ENCODE measurements around the gene SRGAP3.

The SRGAP3 gene

GRCh38 chr3:9208605-9209152 is 40.8 kb downstream of the SRGAP3 start:
- no peaks in the 10 kb centered on the region for H3K36me3 ChIP-seq (ENCODE audit: insufficient read depth, low read length)
- no peak overlapping the region for H2AFZ ChIP-seq (ENCODE audit: low read length)
- no peaks in the 10 kb centered on the region for H3K79me2 ChIP-seq (ENCODE audit: insufficient read depth, low read length)

DNA sequence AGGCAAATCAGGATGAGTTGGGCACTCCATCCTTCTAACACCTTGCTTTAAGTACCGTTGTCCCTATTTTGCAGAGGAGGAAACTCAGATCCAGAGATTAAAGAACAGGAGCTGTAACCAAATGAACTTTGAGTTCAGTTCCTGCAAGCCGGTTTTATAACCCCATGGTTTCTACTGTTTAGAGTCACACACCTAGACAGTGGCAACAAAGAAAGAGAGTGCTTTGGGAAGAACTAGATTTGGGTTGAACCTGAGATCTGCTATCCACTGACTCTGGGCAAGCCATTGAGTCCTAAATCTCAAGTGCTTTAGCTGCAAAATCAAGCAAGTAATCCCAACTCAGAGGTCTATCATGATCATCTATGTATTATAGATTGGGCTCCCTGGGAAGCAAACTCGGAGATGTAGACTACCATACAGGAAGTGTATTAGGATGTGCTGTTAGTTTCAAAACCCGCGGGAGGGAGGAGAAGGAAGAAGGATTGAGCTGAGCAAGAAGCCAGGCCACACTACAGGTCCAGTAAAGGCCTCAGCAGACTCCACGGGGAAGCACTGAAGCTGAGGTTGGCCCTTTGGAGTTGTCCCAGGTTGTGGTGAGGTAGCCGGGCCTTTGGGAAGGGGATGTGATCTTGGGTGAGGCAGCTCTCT is 42.2 kb downstream of the SRGAP3 start:
- Histone ChIP-seq H3K79me2 (ENCODE audit: insufficient read depth, low read length) (no peaks in the 10 kb centered on the region), H3K36me3 (ENCODE audit: insufficient read depth, low read length) (no peaks in the 10 kb centered on the region), H3K4me3 (ENCODE audit: low read depth, low read length, poor library complexity, severe bottlenecking) (no peak overlapping the region), H3K9me2 (ENCODE audit: low read depth, low read length) (no peaks in the 10 kb centered on the region), H3K9ac (ENCODE audit: low read length) (no peak overlapping the region), H3K27ac (ENCODE audit: low read depth, low read length, poor library complexity, severe bottlenecking) (no peak overlapping the region), H3K4me2 (ENCODE audit: low read length) (no peak overlapping the region), H3F3A (ENCODE audit: insufficient read depth, low read length) (no peaks in the 10 kb centered on the region), H2AFZ (ENCODE audit: low read length) (no peak overlapping the region), H3K9me3 (ENCODE audit: low read length) (no peaks in the 10 kb centered on the region), H4K20me1 (ENCODE audit: insufficient read depth, low read length) (no peaks in the 10 kb centered on the region), H3K27me3 (ENCODE audit: insufficient read depth, low read length) (no peaks in the 10 kb centered on the region), H3K4me1 (ENCODE audit: insufficient read depth, low read length, severe bottlenecking) (no peaks in the 10 kb centered on the region)
- no peak for TF ChIP-seq EZH2 (IDR thresholded peaks at IDR 0.05; ENCODE audit: borderline replicate concordance, low read length)
- no peak for TF ChIP-seq CTCF (IDR thresholded peaks at IDR 0.05; ENCODE audit: low read length)

More at GRCh38 chr3:9208605-9209152, 40.8 kb downstream of the SRGAP3 start:
- Histone ChIP-seq H3K27ac (ENCODE audit: low read depth, low read length, poor library complexity, severe bottlenecking) (no peak overlapping the region), H3K4me1 (ENCODE audit: insufficient read depth, low read length, severe bottlenecking) (no peaks in the 10 kb centered on the region), H3F3A (ENCODE audit: insufficient read depth, low read length) (no peaks in the 10 kb centered on the region), H3K4me3 (ENCODE audit: low read depth, low read length, poor library complexity, severe bottlenecking) (no peak overlapping the region), H3K9me2 (ENCODE audit: low read depth, low read length) (no peaks in the 10 kb centered on the region), H4K20me1 (ENCODE audit: insufficient read depth, low read length) (no peaks in the 10 kb centered on the region), H3K9ac (ENCODE audit: low read length) (no peak overlapping the region), H3K4me2 (ENCODE audit: low read length) (no peak overlapping the region), H3K9me3 (ENCODE audit: low read length) (no peaks in the 10 kb centered on the region), H3K27me3 (ENCODE audit: insufficient read depth, low read length) (no peaks in the 10 kb centered on the region)
- TF ChIP-seq EZH2 (IDR thresholded peaks at IDR 0.05; ENCODE audit: borderline replicate concordance, low read length) = no peak
- no peak for TF ChIP-seq CTCF (IDR thresholded peaks at IDR 0.05; ENCODE audit: low read length)

GRCh38 chr3:9206287-9206686 is 43.2 kb downstream of the SRGAP3 start:
- Histone ChIP-seq H3F3A (ENCODE audit: insufficient read depth, low read length) (no peaks in the 10 kb centered on the region), H2AFZ (ENCODE audit: low read length) (no peak overlapping the region), H3K9me2 (ENCODE audit: low read depth, low read length) (no peaks in the 10 kb centered on the region), H3K4me1 (ENCODE audit: insufficient read depth, low read length, severe bottlenecking) (no peaks in the 10 kb centered on the region), H3K36me3 (ENCODE audit: insufficient read depth, low read length) (no peaks in the 10 kb centered on the region), H3K4me3 (ENCODE audit: low read depth, low read length, poor library complexity, severe bottlenecking) (no peak overlapping the region), H3K27ac (ENCODE audit: low read depth, low read length, poor library complexity, severe bottlenecking) (no peak overlapping the region), H4K20me1 (ENCODE audit: insufficient read depth, low read length) (no peaks in the 10 kb centered on the region), H3K9me3 (ENCODE audit: low read length) (no peaks in the 10 kb centered on the region), H3K27me3 (ENCODE audit: insufficient read depth, low read length) (no peaks in the 10 kb centered on the region), H3K9ac (ENCODE audit: low read length) (no peak overlapping the region), H3K4me2 (ENCODE audit: low read length) (no peak overlapping the region), H3K79me2 (ENCODE audit: insufficient read depth, low read length) (no peaks in the 10 kb centered on the region)
- TF ChIP-seq CTCF (IDR thresholded peaks at IDR 0.05; ENCODE audit: low read length) (no peak), EZH2 (IDR thresholded peaks at IDR 0.05; ENCODE audit: borderline replicate concordance, low read length) (no peak)
